ENCODE measurements around the gene ZNF503.

Gene ZNF503

DNA sequence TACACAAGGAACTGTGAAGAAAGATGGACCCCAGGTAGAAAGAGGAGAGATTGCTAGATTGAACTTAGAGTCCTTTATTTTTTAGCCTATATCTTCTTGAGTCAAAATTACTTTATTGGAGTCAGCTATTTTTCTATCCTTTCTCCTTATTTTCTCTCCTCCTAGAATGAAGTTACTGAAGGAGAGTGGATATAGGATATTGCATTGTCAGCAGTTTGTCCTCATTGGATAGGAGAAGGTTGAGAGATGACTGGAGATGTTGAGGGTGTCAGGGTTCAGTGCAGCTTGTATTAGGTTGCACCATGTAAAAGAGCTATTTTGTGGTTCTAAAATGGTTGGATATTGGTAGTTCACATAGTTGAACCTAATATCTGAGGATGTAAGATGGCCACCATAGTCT, 35.3 kb upstream of the ZNF503 start:
- H3K4me2 ChIP-seq (ENCODE audit: low read depth, low read length, poor library complexity, severe bottlenecking) = no peak overlapping the region
- no peaks in the 10 kb centered on the region for H3K36me3 ChIP-seq (ENCODE audit: insufficient read depth, low read length)
- H3K4me3 ChIP-seq (ENCODE audit: low read length, poor library complexity, severe bottlenecking) = no peak overlapping the region
- H3F3A ChIP-seq (ENCODE audit: low read depth) = no peaks in the 10 kb centered on the region
- H4K20me1 ChIP-seq (ENCODE audit: insufficient read depth, low read length, poor library complexity, severe bottlenecking) = no peaks in the 10 kb centered on the region
- no peaks in the 10 kb centered on the region for H3K9me2 ChIP-seq (replicated peaks; ENCODE audit: low read depth, low read length)
- no peak for TF ChIP-seq EZH2phosphoT487 (IDR thresholded peaks at IDR 0.05; ENCODE audit: borderline replicate concordance)
- TF ChIP-seq, protein P1, sequence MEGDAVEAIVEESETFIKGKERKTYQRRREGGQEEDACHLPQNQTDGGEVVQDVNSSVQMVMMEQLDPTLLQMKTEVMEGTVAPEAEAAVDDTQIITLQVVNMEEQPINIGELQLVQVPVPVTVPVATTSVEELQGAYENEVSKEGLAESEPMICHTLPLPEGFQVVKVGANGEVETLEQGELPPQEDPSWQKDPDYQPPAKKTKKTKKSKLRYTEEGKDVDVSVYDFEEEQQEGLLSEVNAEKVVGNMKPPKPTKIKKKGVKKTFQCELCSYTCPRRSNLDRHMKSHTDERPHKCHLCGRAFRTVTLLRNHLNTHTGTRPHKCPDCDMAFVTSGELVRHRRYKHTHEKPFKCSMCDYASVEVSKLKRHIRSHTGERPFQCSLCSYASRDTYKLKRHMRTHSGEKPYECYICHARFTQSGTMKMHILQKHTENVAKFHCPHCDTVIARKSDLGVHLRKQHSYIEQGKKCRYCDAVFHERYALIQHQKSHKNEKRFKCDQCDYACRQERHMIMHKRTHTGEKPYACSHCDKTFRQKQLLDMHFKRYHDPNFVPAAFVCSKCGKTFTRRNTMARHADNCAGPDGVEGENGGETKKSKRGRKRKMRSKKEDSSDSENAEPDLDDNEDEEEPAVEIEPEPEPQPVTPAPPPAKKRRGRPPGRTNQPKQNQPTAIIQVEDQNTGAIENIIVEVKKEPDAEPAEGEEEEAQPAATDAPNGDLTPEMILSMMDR (conservative IDR thresholded peaks at IDR 0.05; ENCODE audit: low read length) = no peak
- no peak overlapping the region for H3K9ac ChIP-seq (ENCODE audit: low read depth, low read length, poor library complexity, severe bottlenecking)
- no peak overlapping the region for H2AFZ ChIP-seq (ENCODE audit: low read length)
- H3K4me1 ChIP-seq (ENCODE audit: insufficient read depth, low read length, poor library complexity, severe bottlenecking) = no peaks in the 10 kb centered on the region
- no peaks in the 10 kb centered on the region for H3K9me3 ChIP-seq (ENCODE audit: insufficient read depth, low read depth, low read length)
- H3K27me3 ChIP-seq (ENCODE audit: insufficient read depth, low read length, poor library complexity, severe bottlenecking) = no peaks in the 10 kb centered on the region
- H3K79me2 ChIP-seq (ENCODE audit: insufficient read depth, low read length) = no peaks in the 10 kb centered on the region

GRCh38 chr10:75435291-75435690, 33.7 kb upstream of the ZNF503 start:
- H3K27me3 ChIP-seq (ENCODE audit: insufficient read depth, low read length, poor library complexity, severe bottlenecking) = no peaks in the 10 kb centered on the region
- no peak overlapping the region for H3K4me3 ChIP-seq (ENCODE audit: low read length, poor library complexity, severe bottlenecking)
- TF ChIP-seq EZH2phosphoT487 (IDR thresholded peaks at IDR 0.05; ENCODE audit: borderline replicate concordance) = no peak
- TF ChIP-seq, protein P1 (conservative IDR thresholded peaks at IDR 0.05; ENCODE audit: low read length) = no peak
- H3K9me3 ChIP-seq (ENCODE audit: insufficient read depth, low read depth, low read length) = no peaks in the 10 kb centered on the region
- H3K79me2 ChIP-seq (ENCODE audit: insufficient read depth, low read length) = no peaks in the 10 kb centered on the region
- no peaks in the 10 kb centered on the region for H3F3A ChIP-seq (ENCODE audit: low read depth)
- no peak overlapping the region for H3K4me2 ChIP-seq (ENCODE audit: low read depth, low read length, poor library complexity, severe bottlenecking)
- no peaks in the 10 kb centered on the region for H3K9me2 ChIP-seq (replicated peaks; ENCODE audit: low read depth, low read length)
- no peak overlapping the region for H2AFZ ChIP-seq (ENCODE audit: low read length)
- H3K36me3 ChIP-seq (ENCODE audit: insufficient read depth, low read length) = no peaks in the 10 kb centered on the region
- H3K9ac ChIP-seq (ENCODE audit: low read depth, low read length, poor library complexity, severe bottlenecking) = no peak overlapping the region
- no peaks in the 10 kb centered on the region for H3K4me1 ChIP-seq (ENCODE audit: insufficient read depth, low read length, poor library complexity, severe bottlenecking)
- no peaks in the 10 kb centered on the region for H4K20me1 ChIP-seq (ENCODE audit: insufficient read depth, low read length, poor library complexity, severe bottlenecking)

DNA sequence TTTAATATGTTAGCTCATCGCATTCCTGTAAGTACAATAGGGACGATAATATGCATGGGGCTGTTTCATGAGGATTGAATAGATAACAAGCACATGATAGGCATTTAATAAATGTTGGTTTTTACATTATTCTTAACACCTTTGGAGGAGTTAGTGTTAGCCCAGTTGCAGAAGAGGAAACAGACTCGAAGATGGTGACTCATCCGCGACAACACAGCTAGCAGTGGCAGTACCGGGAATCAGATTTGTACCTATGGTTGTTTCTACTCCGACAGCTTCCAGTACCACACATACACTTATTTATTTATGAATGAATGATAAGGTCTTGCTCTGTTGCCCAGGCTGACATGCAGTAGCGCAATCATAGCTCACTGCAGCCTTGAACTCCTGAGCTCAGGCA, 32.7 kb upstream of the ZNF503 start:
- Histone ChIP-seq H3K9me3 (ENCODE audit: insufficient read depth, low read depth, low read length) (no peaks in the 10 kb centered on the region), H4K20me1 (ENCODE audit: insufficient read depth, low read length, poor library complexity, severe bottlenecking) (no peaks in the 10 kb centered on the region), H3K9me2 (replicated peaks; ENCODE audit: low read depth, low read length) (no peaks in the 10 kb centered on the region), H2AFZ (ENCODE audit: low read length) (no peak overlapping the region), H3K36me3 (ENCODE audit: insufficient read depth, low read length) (no peaks in the 10 kb centered on the region), H3F3A (ENCODE audit: low read depth) (no peaks in the 10 kb centered on the region), H3K4me3 (ENCODE audit: low read length, poor library complexity, severe bottlenecking) (no peak overlapping the region), H3K4me2 (ENCODE audit: low read depth, low read length, poor library complexity, severe bottlenecking) (no peak overlapping the region), H3K9ac (ENCODE audit: low read depth, low read length, poor library complexity, severe bottlenecking) (no peak overlapping the region), H3K79me2 (ENCODE audit: insufficient read depth, low read length) (no peaks in the 10 kb centered on the region), H3K4me1 (ENCODE audit: insufficient read depth, low read length, poor library complexity, severe bottlenecking) (no peaks in the 10 kb centered on the region), H3K27me3 (ENCODE audit: insufficient read depth, low read length, poor library complexity, severe bottlenecking) (no peaks in the 10 kb centered on the region)
- TF ChIP-seq EZH2phosphoT487 (IDR thresholded peaks at IDR 0.05; ENCODE audit: borderline replicate concordance) = no peak
- TF ChIP-seq, protein P1 (conservative IDR thresholded peaks at IDR 0.05; ENCODE audit: low read length) = no peak
